Measurements from ENCODE around the gene IGF2BP2. TPM values are rescaled to one million over a fixed set of nuclear protein-coding genes. Genes with fewer than 3 reads are reported as not detected.
A peak's percentile ranks its signal among the peaks of the same experiment; 100 is the strongest.

Gene IGF2BP2
- total RNA-seq, 1 experiment from 2014 or later = 133 TPM

GRCh38 chr3:185852635-185853034, 27.8 kb upstream of the IGF2BP2 start (continued):
- TF ChIP-seq ATF2 (CRISPR knock-in tag; IDR thresholded peaks at IDR 0.05; ENCODE audit: borderline replicate concordance, low read depth) (no peak), MAX (CRISPR knock-in tag; IDR thresholded peaks at IDR 0.05) (no peak), ZNF416 (CRISPR knock-in tag; IDR thresholded peaks at IDR 0.05) (no peak), ARID4B (CRISPR knock-in tag; IDR thresholded peaks at IDR 0.05; ENCODE audit: borderline replicate concordance) (no peak), NR1H2 (CRISPR knock-in tag; IDR thresholded peaks at IDR 0.05) (no peak), CBFB (CRISPR knock-in tag; IDR thresholded peaks at IDR 0.05; ENCODE audit: low read depth) (no peak)

- H3K4me3 Mint-ChIP-seq = no peak overlapping the region
- peaks cover 14% of the 10 kb centered on the region for H3K9me3 Mint-ChIP-seq
- TF ChIP-seq ZNF416 (CRISPR knock-in tag; IDR thresholded peaks at IDR 0.05) (no peak), USF2 (CRISPR knock-in tag; IDR thresholded peaks at IDR 0.05) (peak; percentile 45; the same call in 1 of the 2 replicates)
- H3K36me3 Mint-ChIP-seq = peaks cover 10% of the 10 kb centered on the region
- ChIA-PET POLR2A (no interaction called here), CTCF (interaction anchor here (0.6 to 1.2 kb wide), 3 partner anchors 17 to 192 kb away, joined by 3 to 5 read pairs (median 3); no protein-coding TSS in a partner anchor)
- H3K27ac Mint-ChIP-seq = no peak overlapping the region
- ATAC-seq (no peak), DNase-seq (ENCODE audit: low spot score) (no peak)
- H3K27me3 Mint-ChIP-seq (ENCODE audit: low read depth) = no peaks in the 10 kb centered on the region; the same call in 1 of the 2 replicates
- H3K4me1 Mint-ChIP-seq = peaks cover 4% of the 10 kb centered on the region; the same call in 1 of the 2 replicates
These were observed 27.1 kb upstream of the IGF2BP2 start for GRCh38 chr3:185851959-185852358.

GRCh38 chr3:185851046-185851445, 26.2 kb upstream of the IGF2BP2 start:
- DNase-seq (ENCODE audit: low spot score) (no peak), ATAC-seq (no peak)
- POLR2A ChIA-PET = no interaction called here
- H3K27me3 Mint-ChIP-seq (ENCODE audit: low read depth) = no peaks in the 10 kb centered on the region; the same call in 1 of the 2 replicates
- no peak overlapping the region for H3K27ac Mint-ChIP-seq
- H3K4me1 Mint-ChIP-seq = peaks cover 6% of the 10 kb centered on the region
- TF ChIP-seq JAZF1 (CRISPR knock-in tag; IDR thresholded peaks at IDR 0.05) = no peak
- no peak for TF ChIP-seq HMGA2 (CRISPR knock-in tag; IDR thresholded peaks at IDR 0.05)
- no peak for TF ChIP-seq ZNF512 (CRISPR knock-in tag; IDR thresholded peaks at IDR 0.05; ENCODE audit: borderline replicate concordance)
- no peak for TF ChIP-seq SMAD3 (CRISPR knock-in tag; IDR thresholded peaks at IDR 0.05; ENCODE audit: borderline replicate concordance)
- no peak for TF ChIP-seq ERG (CRISPR knock-in tag; IDR thresholded peaks at IDR 0.05)
- TF ChIP-seq NFE2L1 (CRISPR knock-in tag; IDR thresholded peaks at IDR 0.05) = no peak
- peaks cover 5% of the 10 kb centered on the region for H3K9me3 Mint-ChIP-seq
- H3K4me3 Mint-ChIP-seq = no peak overlapping the region
- H3K36me3 Mint-ChIP-seq = peaks cover 1% of the 10 kb centered on the region; the same call in 1 of the 2 replicates
- CTCF ChIA-PET = interaction anchor here (1.2 to 1.3 kb wide), 2 partner anchors 174 to 191 kb away, joined by 3 read pairs; no protein-coding TSS in a partner anchor

Measured in WTC11 (cell line).